GM12873 (cell line): Measurements from ENCODE around the gene FRRS1.
A peak's percentile ranks its signal among the peaks of the same experiment; 100 is the strongest.

Experiments used
- CTCF ChIP-seq: IDR thresholded peaks from 2 replicates; pipeline ENCODE4 v1.5.1; 2012; ENCODE audit warnings: low read depth, mild to moderate bottlenecking, moderate library complexity, low read length, control low read depth; ENCODE audit not compliant: insufficient read depth; ENCODE audit errors: missing control alignments

Gene FRRS1

GRCh38 chr1:99766378-99766800, at the start of gene FRRS1:
FRRS1 (minus strand) TSS chr1:99766635; CDS start chr1:99748768, 17,867 bp downstream.
- TF ChIP-seq CTCF, result peak; percentile 10

- no peak for TF ChIP-seq CTCF
These were observed 48.0 kb upstream of the FRRS1 start for GRCh38 chr1:99814373-99814900.

GRCh38 chr1:99811747-99812146, 45.3 kb upstream of the FRRS1 start:
- no peak for TF ChIP-seq CTCF

- TF ChIP-seq CTCF, result no peak
These were observed 44.6 kb upstream of the FRRS1 start for GRCh38 chr1:99811075-99811474.

GRCh38 chr1:99808391-99809115, 42.1 kb upstream of the FRRS1 start:
- TF ChIP-seq CTCF, result peak; percentile 54

- no peak for TF ChIP-seq CTCF
These were observed 40.4 kb upstream of the FRRS1 start for GRCh38 chr1:99806882-99807281.

GRCh38 chr1:99801584-99801983, 35.1 kb upstream of the FRRS1 start:
- no peak for TF ChIP-seq CTCF
